T-helper 22 cell (primary cell): ENCODE results near the gene TYRP1.

Experiments
- DNase-seq: peaks from one replicate; pipeline ENCODE4 v3.0.0-alpha.2; 2020; ENCODE audit warnings: low read depth

TYRP1 gene

GRCh38 chr9:12732971-12733370 lies 39.8 kb downstream of the TYRP1 start:
- DNase-seq, result no peak

- DNase-seq, result no peak
Measured at GRCh38 chr9:12735665-12736064, 42.5 kb downstream of the TYRP1 start.

DNA sequence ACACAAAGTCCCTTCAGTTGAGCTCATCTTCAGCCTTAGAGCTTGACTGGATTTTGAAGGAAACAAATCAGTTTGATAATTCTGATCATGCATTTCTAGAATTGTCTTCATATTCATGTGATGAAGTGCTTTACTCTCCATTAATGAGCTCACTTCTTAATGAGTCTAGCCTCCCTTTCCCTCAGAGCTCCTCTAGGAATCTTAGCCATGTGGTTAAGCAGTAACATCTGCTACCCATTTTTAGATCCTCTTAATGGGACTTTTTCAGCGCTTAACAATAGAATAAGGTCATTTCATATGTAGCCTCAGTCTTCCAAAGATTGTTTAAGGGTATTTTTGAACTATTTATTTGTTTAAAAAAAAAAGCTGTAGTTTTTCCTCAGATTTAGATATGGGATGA lies 44.7 kb downstream of the TYRP1 start:
- no peak for DNase-seq

DNA sequence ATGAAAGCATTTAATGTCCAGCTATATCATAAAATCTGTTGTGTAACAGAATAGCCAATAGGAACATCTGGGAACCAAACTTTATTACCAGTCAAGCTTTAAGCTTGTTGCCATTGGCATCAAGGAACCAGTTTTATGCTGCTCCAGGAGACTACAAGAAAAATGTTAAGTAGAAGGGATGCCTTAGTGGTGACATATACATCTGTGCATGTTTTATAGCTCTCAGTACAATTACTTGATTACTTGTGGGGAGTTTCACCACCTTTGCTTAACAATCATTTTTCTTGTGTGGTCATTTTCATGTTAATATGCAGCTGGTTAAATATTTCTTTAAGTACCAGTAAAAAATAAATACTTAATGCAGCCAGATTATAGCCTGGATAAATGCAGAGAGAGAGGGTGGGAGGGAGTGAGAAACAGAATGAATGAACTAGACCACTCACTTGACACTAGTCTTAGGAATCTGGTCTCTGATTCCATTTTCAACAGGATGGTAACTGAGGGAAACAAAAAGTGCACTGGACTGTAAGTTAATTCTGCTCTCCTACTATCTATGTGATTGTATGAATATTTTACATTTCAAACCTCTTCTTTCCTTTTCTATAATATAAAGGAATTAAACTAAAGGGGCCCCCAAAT lies 45.9 kb downstream of the TYRP1 start:
- no peak for DNase-seq

- DNase-seq, result no peak
Measured at GRCh38 chr9:12740845-12741244, 47.7 kb downstream of the TYRP1 start.

- no peak for DNase-seq
Measured at GRCh38 chr9:12748016-12748415, 54.8 kb downstream of the TYRP1 start.

- no peak for DNase-seq
Measured at GRCh38 chr9:12748954-12749353, 55.8 kb downstream of the TYRP1 start.

DNA sequence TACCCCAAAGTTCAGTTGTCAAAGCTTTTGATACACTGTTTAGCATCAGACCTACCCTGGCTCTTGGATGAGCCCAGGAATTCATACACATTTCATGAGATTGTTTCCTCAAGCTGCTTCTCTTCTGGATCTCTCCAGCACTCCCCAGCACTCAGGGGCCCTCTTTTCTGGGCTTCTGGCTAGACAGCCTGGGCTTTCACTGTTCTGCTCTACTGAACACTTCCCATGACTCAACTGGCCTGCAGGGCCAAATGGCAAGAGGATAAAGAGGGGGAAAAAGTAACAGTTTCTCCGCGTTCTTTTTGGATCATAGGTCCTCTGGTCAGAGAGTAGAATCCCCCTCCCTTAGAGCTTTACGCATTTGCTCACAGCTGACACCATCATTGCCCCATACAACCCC lies 60.7 kb downstream of the TYRP1 start:
- DNase-seq, result no peak

GRCh38 chr9:12759761-12760160 lies 66.6 kb downstream of the TYRP1 start:
- DNase-seq, result no peak
